Prostate gland (tissue), 2 donors: ENCODE measurements around the gene OSBPL6. TPM values are rescaled to one million over a fixed set of nuclear protein-coding genes. Genes with fewer than 3 reads are reported as not detected.

Experiments used
- DNase-seq: peaks from one replicate; pipeline ENCODE4 v3.0.0-alpha.2; 2019; ENCODE audit warnings: low spot score
- H3K27ac ChIP-seq, 2 donors: fragments of 200-600 bp; sonication (generic); 2 replicates each; pipeline ENCODE4 v1.5.1; 2017 to 2019
- H3K27me3 ChIP-seq: fragments of 200-600 bp; sonication (generic); replicated peaks from 2 replicates; pipeline ENCODE4 v1.5.1; 2019; ENCODE audit not compliant: insufficient read depth
- H3K36me3 ChIP-seq, 2 donors: fragments of 200-600 bp; sonication (generic); 1 replicate in 1 of 2; 2 replicates in 1 of 2; pipeline versions ENCODE4 v1.5.1 to v1.8.1; 2017 to 2019
- H3K4me1 ChIP-seq: fragments of 200-600 bp; sonication (generic); replicated peaks from 2 replicates; pipeline ENCODE4 v1.5.1; 2019
- H3K4me3 ChIP-seq, 2 donors: fragments of 200-600 bp; sonication (generic); 2 replicates each; pipeline ENCODE4 v1.5.1; 2017 to 2019
- H3K9me3 ChIP-seq: fragments of 200-600 bp; sonication (generic); 2 replicates; pipeline ENCODE4 v1.5.1; 2017
- POLR2A ChIP-seq: fragments of 450-650 bp; IDR thresholded peaks from one replicate; pipeline ENCODE4 v1.6.1; 2016; ENCODE audit warnings: antibody characterized with exemption, mild to moderate bottlenecking
- POLR2AphosphoS5 ChIP-seq: sonication (generic); formaldehyde crosslinking; IDR thresholded peaks from one replicate; pipeline ENCODE4 v1.6.1; 2017; ENCODE audit warnings: antibody characterized with exemption
- WGBS: methylation state at CpG from one replicate; pipeline ENCODE4 v1.1.5; 2018; 5-methylcytosine and 5-hydroxymethylcytosine counted together
- intact Hi-C: fragments of 100-400 bp; cut with DNase I; formaldehyde crosslinking; loops from one replicate; pipeline ENCODE4 v1.14.2; 2022
- total RNA-seq, 2 donors: library from RNA; depleted of rRNA; stranded (reverse); fragments of >200 nt; gene quantifications; one replicate each; pipeline ENCODE4 v1.1.0, GENCODE V29; 2016
- TF ChIP-seq, protein P1 (sequence below), 4 experiments: fragments of 200-600 bp in 2 of 4; fragments of 450-650 bp in 2 of 4; sonication (generic) in 2 of 4; IDR thresholded peaks; 1 replicate in 3 of 4; 2 replicates in 1 of 4; pipeline ENCODE4 v1.5.1; 2016 to 2019; ENCODE audit warnings: antibody characterized with exemption in 4 of 4, mild to moderate bottlenecking in 2 of 4, moderate library complexity in 2 of 4

OSBPL6 gene
- total RNA-seq, 2 donors from 2014 or later: 2.4 to 10.8 TPM

GRCh38 chr2:178256382-178257042, 62.2 kb downstream of the OSBPL6 start:
- Histone ChIP-seq H3K27me3 (no peaks in the 10 kb centered on the region), H3K27ac (no peak overlapping the region), H3K4me3 (no peak overlapping the region), H3K4me1 (no peaks in the 10 kb centered on the region), H3K9me3 (no peaks in the 10 kb centered on the region), H3K36me3 (no peaks in the 10 kb centered on the region)
- intact Hi-C loops: no loop called here
- no peak for DNase-seq
- TF ChIP-seq, protein P1, sequence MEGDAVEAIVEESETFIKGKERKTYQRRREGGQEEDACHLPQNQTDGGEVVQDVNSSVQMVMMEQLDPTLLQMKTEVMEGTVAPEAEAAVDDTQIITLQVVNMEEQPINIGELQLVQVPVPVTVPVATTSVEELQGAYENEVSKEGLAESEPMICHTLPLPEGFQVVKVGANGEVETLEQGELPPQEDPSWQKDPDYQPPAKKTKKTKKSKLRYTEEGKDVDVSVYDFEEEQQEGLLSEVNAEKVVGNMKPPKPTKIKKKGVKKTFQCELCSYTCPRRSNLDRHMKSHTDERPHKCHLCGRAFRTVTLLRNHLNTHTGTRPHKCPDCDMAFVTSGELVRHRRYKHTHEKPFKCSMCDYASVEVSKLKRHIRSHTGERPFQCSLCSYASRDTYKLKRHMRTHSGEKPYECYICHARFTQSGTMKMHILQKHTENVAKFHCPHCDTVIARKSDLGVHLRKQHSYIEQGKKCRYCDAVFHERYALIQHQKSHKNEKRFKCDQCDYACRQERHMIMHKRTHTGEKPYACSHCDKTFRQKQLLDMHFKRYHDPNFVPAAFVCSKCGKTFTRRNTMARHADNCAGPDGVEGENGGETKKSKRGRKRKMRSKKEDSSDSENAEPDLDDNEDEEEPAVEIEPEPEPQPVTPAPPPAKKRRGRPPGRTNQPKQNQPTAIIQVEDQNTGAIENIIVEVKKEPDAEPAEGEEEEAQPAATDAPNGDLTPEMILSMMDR (IDR thresholded peaks at IDR 0.05): no peak
- TF ChIP-seq POLR2AphosphoS5: no peak
- no peak for TF ChIP-seq POLR2A
- WGBS: 67% methylated on average over 6 of the region's 6 CpGs

- no peak for TF ChIP-seq POLR2AphosphoS5
- TF ChIP-seq, protein P1 (IDR thresholded peaks at IDR 0.05): no peak
- no peak for TF ChIP-seq POLR2A
- Histone ChIP-seq H3K27me3 (no peaks in the 10 kb centered on the region), H3K9me3 (no peaks in the 10 kb centered on the region), H3K4me1 (no peaks in the 10 kb centered on the region), H3K36me3 (no peaks in the 10 kb centered on the region), H3K4me3 (no peak overlapping the region), H3K27ac (no peak overlapping the region)
- 94% methylated on average over 2 of the region's 2 CpGs for WGBS
- DNase-seq: no peak
- intact Hi-C loops: no loop called here
These were observed 62.8 kb downstream of the OSBPL6 start for GRCh38 chr2:178257127-178257526.

- Histone ChIP-seq H3K27ac (no peak overlapping the region), H3K4me1 (no peaks in the 10 kb centered on the region), H3K9me3 (no peaks in the 10 kb centered on the region), H3K4me3 (no peak overlapping the region), H3K27me3 (no peaks in the 10 kb centered on the region), H3K36me3 (no peaks in the 10 kb centered on the region)
- 71% methylated on average over 2 of the region's 2 CpGs for WGBS
- TF ChIP-seq POLR2AphosphoS5 (no peak), POLR2A (no peak)
- TF ChIP-seq, protein P1 (IDR thresholded peaks at IDR 0.05): no peak
- intact Hi-C loops: no loop called here
- no peak for DNase-seq
These were observed 64.6 kb downstream of the OSBPL6 start for GRCh38 chr2:178258916-178259315.

GRCh38 chr2:178263159-178263860, 69.0 kb downstream of the OSBPL6 start:
- DNase-seq: no peak
- no peaks in the 10 kb centered on the region for H3K9me3 ChIP-seq
- H3K4me3 ChIP-seq: no peak overlapping the region
- 84% methylated on average over 13 of the region's 13 CpGs for WGBS
- H3K4me1 ChIP-seq: no peaks in the 10 kb centered on the region
- intact Hi-C loops: no loop called here
- H3K27me3 ChIP-seq: no peaks in the 10 kb centered on the region
- TF ChIP-seq, protein P1 (IDR thresholded peaks at IDR 0.05): no peak
- TF ChIP-seq POLR2AphosphoS5 (no peak), POLR2A (no peak)
- no peak overlapping the region for H3K27ac ChIP-seq
- no peaks in the 10 kb centered on the region for H3K36me3 ChIP-seq

GRCh38 chr2:178264211-178264610, 69.9 kb downstream of the OSBPL6 start:
- 60% methylated on average over 2 of the region's 2 CpGs for WGBS
- Histone ChIP-seq H3K27me3 (no peaks in the 10 kb centered on the region), H3K36me3 (no peaks in the 10 kb centered on the region), H3K4me1 (no peaks in the 10 kb centered on the region), H3K27ac (no peak overlapping the region), H3K4me3 (no peak overlapping the region), H3K9me3 (no peaks in the 10 kb centered on the region)
- DNase-seq: no peak
- TF ChIP-seq, protein P1 (IDR thresholded peaks at IDR 0.05): no peak
- TF ChIP-seq POLR2A (no peak), POLR2AphosphoS5 (no peak)
- intact Hi-C loops: no loop called here
